Right kidney (tissue), 1 donor: ENCODE measurements around the gene PRKAG2.

ENCODE experiments used
- DNase-seq: peaks from one replicate; pipeline ENCODE4 v3.0.0-alpha.2; 2016

The PRKAG2 gene

GRCh38 chr7:151901828-151902227, 24.9 kb upstream of the PRKAG2 start:
- DNase-seq: no peak

GRCh38 chr7:151900986-151901621, 24.2 kb upstream of the PRKAG2 start:
- no peak for DNase-seq

- no peak for DNase-seq
Measured at GRCh38 chr7:151900591-151900985, 23.7 kb upstream of the PRKAG2 start.

DNA sequence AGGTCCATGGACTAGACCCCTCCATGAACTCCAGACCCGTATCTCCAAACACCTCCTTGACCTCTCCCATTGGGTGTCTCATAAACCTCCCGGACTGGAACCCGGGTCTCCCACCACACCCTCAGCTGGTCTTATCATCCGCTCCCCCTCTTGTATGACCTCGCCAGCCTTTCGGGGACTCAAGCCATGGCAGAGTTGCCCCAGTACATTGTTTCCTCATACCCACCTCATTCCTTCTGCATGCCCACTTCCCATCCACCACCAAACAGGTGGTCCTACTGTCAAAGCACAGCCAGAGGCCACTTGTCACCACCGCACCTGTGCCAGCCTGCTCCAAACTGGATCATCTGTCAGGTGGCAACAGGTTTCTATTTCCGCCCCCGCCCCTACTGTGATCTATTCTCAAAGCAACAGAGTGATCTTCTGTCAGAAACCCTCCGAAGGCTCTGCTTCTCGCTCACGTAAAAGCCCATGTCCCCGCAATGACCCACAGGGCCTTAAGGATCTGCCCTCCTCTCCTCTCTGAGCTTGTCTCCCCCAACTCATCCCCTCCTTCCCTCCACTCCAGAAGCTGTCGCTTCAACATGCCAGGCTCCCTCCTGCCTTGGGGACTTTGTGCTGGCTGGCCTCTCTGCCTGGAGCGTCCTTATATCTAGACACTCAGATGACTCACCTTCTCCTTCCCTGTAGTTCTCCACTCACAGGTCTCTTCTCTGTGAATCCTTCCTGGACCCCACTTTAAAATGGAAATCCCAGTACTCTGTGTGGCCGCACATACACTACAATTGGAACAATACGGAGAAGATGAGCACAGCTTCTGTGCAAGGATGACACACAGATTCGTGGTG, 22.8 kb upstream of the PRKAG2 start:
- DNase-seq: no peak

- no peak for DNase-seq
Measured at GRCh38 chr7:151897951-151898686, 21.2 kb upstream of the PRKAG2 start.

DNA sequence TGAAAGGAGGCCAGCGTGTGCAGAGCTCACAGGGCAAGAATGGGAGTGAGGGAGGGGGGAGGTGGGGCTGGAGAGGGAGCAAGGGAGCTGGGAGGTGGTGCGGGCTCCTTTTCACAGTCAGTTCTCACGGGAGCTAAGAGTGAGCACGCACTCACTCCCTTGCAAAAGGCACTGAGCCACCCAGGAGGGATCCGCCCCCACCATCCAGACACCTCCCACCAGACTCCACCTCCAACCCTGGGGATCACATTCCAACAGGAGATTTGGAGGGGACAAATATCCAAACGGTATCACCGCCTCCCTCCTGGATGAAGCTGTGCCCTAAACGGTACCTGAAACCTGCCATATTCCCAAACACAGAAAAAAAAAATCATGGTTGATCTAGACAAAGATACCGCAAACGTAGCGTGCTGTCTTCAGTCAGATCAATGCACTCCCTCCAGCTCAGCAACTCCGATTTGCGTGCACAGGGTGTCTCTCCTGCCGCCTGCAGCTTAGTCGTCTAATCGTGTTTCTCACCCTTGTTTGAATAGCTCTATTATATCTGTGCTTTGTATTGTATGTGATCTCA, 20.3 kb upstream of the PRKAG2 start:
- DNase-seq: no peak

- no peak for DNase-seq
Measured at GRCh38 chr7:151896486-151896885, 19.6 kb upstream of the PRKAG2 start.

- no peak for DNase-seq
Measured at GRCh38 chr7:151896086-151896485, 19.2 kb upstream of the PRKAG2 start.

GRCh38 chr7:151895631-151896031, 18.7 kb upstream of the PRKAG2 start:
- DNase-seq: no peak

- no peak for DNase-seq
Measured at GRCh38 chr7:151895008-151895630, 18.2 kb upstream of the PRKAG2 start.

- DNase-seq: no peak
Measured at GRCh38 chr7:151894111-151895007, 17.4 kb upstream of the PRKAG2 start.

- DNase-seq: no peak
Measured at GRCh38 chr7:151893405-151893923, 16.5 kb upstream of the PRKAG2 start.

DNA sequence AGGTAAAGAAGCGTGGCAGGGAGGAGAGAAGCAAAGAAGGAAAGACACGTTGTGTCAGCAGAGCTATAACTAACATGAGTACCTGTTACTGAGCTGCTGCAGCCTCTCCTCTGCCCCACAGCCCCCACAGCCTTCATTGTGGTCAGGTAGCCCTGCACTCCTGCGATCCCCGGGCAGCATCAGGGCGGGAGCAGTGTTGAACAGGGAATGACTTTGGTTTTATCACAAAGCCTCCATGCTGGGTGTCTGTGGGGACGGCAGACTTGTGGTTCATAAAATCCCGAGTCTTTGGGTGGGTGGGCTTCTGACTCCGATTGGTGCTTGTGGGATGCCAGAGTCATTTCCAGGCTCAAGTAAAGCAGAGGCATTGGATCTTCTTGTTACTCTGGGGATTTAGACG, 14.8 kb upstream of the PRKAG2 start:
- DNase-seq: no peak

DNA sequence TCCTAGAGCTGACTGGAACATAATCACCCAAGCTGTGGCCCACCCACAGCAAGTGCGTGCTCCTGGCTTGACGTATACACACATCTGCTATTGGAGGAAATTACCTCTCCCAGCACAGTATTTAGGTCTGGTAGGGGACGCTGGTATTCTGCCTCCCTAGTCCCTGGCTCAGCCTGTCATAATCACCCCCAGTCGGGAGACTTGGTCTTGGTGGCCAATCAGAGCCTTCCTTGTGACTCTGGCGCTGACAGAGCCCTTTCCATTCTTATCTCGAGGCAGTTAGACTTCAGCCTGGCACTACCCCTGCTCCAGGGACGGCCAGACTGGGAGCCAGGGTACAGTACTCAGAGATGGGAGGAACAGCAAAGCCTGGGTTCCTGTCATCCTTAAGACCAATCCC, 14.3 kb upstream of the PRKAG2 start:
- no peak for DNase-seq

DNA sequence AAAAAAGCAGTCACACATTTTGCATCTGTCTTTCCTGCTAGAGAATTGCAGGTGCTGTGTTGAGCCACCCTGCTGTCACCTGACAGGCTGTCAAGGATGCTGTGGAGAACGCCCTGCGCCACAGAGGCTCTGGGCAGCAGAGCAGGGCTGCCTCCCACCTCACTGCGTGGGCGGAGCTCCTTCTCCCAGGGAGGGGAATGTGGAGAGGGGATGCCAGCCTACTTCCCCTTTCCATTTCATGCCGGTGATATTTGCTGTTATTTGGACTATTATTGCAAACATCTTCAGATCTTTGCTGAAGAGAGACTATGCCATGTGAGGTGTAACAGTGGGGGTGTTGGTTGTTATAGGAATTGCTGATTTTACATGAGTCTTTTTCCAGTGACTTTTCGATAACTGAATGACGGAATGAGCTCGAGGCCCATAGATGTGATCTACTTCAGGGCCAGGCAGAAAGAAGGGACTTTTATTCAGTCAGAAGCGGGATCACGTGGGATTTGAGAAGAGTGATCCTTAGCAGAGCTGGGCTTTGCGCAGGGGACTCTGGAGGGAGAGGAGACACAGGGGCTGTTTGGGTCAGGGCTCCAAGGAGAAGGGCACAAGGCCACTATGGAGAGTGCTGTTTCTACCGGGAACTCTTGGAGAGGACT, 13.6 kb upstream of the PRKAG2 start:
- DNase-seq: no peak

GRCh38 chr7:151889406-151890354, 12.8 kb upstream of the PRKAG2 start:
- DNase-seq: no peak

DNA sequence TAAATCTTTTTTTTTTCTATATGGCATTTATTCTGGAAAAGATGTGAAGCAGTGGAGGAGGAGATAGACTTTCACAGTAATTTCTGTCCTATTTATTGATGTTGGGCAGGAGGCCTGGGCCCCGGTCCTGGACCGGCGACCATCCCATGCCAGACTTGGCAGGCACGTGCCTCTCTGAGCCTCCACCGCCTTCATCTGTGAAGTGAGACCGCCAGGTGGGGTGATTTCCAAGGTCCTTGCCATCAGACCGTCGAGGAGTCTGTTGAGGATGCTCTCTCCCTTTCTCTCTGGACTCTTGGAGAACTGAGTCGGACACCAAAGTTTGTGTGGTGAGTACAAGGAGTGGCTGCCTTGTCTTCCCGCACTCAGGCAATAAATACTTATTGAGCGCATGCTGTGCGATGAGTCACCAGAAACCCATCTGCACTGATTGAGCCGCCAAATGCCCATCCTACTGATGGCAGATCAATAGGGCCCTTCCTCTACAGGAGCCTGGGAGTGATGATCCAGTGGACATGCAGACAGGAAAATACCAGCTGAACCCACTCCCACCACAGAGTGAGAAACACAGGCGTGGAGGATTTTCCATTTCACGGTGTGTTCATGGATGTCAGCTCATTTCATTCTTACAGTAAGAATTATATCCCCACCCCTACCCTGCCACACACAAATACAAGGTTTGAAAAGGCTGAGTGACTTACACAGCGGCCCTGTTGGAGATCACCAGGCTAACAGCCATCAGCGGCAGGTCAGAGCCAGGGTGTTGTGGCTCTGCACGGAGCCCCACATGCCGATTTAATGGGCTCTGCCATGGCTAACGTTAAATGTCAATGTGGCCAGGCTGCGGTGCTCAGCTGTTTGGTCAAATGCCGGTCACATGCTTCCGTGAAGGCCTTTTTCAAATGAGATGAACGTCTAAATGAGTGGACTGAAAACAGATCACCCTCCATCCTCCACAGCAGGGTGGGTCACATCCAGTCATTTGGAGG, 11.5 kb upstream of the PRKAG2 start:
- no peak for DNase-seq

DNA sequence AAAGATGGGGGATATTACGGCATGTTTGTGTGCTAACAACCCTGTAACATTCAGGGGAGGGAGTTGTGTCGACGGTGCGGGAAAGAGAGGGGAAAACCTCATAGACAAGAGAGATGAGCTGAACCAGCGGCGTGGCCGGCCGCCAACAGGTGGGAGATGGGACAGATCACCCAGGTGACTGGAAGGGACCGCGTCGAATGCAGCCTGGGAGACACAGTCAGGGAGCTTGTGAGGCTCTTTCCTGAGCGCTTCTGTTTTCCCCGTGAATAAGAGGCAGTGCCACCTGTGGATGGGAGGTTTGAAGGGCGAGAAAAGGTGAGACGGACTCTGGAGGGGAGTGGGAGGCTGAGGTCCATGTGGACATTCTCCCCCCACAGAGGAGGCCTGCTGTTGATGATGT, 9.9 kb upstream of the PRKAG2 start:
- DNase-seq: no peak
